ENCODE data around the gene ZNF778.

Gene ZNF778
- total RNA-seq: 13.9 reads per million, percentile 39 among the genes with 10 or more reads in this experiment

DNA sequence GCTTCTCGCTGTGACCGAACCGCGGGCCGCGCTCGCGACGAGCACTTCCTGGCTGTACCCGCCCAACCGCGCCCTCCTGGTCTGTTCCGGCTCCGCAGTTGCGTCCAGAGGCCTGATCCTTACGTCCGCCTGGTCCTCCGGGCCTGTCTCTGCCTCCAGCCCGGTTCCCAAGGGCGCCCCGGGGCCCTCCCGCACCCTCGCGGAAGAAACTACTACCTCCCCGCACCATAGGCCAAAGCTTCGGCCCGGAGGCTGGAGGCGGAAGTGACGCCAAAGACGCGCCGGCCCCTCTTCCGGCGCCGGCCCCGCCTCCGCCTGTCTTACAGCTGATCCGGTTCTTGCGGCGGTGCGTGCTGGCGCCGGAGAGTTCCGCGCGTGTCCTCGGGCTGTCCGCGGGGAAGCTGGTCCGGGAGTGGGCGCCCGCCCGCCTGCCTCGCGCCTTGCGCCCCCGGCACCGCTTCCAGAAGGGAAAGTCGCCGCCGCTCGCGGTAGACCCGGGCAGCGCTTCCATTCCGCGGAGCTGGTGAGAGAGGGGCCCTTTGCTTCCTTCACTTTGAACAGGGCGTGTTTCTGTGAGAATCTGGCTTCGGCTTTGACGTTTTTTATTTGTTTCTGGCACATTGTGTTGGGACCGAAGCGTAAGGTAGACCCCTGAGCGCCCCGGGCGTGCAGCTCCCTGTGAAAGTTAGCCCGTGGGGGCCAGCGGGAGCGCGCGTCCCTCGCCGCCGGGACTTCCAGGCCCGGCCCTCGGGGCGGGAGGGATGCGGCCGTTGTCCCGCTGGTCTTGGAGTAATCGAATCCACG lies at the start of gene ZNF778:
Gene ZNF778, plus strand, starts transcription at position 316 of the 804 bp plus-strand sequence. CDS start 3,425 bp downstream, outside the sequence.
- DNase-seq: peak; percentile 75

DNA sequence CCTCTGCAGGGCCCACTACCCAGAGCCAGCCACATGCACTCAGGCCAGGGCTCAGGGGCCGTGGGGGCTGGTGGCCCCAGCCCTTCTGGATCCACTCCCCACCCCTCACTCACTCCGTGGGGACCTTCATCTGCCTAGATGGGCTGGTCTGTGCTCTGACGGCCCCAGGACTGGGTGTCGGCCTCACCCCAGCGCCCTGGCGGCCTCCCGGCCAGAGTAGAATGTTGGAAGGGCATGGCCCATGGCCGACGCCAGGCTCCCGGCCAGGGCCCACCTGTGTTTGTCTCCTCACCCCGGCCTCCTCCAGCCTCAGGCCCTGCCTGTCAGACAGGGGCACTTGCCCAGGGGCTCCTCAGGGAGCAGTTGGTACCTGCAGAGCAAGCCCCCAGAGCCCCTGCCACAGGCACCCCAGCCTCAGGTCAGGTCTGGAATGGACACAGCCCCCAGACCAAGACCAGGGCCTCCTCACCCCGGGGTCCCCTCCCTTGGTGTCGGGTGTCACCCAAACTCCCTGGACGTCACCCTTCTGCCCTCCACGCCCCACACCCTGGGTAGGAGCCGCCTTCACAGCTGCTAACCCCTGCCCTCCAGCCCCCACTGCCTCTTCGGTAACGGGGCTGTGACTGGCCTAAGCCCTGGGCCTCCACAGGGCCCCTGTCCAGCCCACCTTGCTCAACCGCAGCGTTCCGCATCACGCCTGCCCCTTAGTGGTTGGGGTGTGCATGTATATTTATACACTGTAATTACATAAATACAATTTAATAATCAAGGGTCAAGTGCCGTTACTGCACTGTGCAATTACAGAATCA lies 48.9 kb upstream of the ZNF778 start:
- no peak for DNase-seq

DNA sequence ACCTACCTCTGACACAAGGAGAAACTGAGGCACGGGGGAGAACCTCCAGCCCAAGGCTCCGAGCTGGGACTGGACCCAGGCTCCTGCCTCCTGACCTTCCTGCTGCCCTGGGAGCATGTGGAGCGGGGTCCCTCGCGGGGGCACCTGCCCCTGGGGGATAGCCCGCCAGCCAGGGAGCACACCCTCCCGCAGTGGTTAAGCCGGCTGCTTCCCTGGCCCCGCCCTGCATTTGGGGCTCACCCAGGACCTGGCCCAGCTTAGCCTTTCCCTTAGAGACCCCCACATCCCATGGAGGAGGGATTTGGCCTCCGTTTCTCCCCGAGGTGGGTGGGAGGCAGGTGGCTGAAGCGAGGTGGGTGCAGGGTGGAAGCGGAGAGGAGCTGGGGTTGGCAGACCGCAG lies 47.7 kb upstream of the ZNF778 start:
- no peak for DNase-seq

DNA sequence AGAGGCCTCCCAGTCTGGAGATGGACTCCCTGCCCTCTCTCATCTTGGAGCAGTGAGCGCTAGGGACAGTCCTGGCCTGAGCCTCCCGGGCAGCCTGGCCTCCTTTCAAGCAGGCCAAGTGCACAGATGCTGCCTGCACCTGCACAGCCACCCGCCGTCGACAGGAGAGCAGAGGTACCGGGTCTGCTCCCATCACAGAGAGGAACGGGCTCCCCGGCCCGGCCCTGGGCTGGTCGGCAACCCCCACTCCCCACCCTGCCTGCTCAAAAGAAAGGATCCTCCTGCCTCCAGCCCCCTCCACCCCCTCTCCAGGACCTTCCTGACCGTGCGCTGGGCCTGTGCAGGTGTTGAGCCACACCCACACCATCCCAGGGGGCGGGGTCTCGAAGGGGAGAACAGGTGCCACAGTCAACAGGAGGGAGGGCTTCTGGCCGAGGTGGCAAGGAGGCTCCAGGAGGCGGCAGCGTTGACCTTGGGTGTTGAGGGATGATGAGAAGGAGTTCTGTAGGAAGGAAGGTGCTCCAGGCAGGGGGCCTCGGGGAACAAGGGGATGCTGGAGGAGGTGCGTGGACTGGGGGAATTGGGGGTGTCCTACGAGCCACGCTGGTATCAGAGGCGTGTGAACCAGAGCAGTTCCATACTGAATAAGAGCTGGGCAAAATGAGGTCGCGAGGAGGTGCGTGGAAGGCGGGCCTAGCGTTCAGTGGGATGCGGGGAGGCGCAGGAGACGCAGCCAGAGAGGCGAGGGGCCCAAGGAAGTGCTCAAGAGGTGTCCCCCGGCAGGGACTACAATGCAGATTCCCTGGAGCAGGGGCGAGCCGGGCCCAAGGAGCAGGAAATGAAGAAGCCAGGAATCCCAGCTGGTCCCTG lies 46.9 kb upstream of the ZNF778 start:
- no peak for DNase-seq

DNA sequence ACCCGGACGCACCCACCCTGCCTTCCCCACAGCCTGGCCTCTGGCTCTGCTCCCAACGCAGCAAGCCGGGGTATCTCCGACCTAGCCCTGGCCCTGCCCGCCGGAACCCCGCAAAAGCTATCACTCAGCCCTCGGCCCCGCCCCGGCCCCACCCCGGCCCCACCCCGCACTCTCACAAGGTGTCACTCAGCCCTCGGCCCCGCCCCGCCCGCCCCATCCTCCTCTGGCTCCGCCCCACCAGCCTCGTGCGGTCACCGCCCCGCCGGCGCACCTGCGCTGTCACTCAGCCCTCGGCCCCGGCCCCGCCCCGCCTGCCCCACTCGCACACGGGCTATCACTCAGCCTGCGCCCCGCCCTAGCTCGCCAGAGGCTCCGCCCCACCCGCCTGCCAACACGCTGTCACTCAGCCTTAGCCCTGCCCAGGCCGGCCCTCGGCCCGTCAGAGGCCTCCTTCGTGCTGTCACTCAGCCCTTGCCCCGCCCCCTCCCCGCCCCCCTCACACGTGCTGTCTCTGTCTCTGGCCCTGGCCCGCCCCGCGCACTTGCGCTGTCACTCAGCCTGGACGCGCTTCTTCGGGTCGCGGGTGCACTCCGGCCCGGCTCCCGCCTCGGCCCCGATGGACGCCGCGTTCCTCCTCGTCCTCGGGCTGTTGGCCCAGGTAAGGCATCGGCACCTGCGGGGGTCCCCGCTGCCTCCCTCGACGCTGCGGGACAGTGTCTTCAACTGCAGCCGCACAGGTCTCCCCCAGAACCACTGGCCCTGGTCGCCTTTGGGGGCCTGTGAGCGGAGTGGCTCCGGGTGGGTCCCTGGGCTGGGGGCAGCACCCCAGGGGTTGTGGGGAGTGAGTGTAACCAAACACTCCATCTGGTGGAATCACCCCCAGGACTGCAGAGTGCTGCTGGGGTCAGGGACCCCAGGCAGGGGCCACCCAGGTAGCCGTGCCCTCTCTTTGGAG lies 46.0 kb upstream of the ZNF778 start, which contains the start of gene CDH15:
Gene CDH15, plus strand, starts transcription at position 533 of the 955 bp plus-strand sequence. Its CDS starts 84 bp downstream, at position 617.
- DNase-seq: peak; percentile 88

DNA sequence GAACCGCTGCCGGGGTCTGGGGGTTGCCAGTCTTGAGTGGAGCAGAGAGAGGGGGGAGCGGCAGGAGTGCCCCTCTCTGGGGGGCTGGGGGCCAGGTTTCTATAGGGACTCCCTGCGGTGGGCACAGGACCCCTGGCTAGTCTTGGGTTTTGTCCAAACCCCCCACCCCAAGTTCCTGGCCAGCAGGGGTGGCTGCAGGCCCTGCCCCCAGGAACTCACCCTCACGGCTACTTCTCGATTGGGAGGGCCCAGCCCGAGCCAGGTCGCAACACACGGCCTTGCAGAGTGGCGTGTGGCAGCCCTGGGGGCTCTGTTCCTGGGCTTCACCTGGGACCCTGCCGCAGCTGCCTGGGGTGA lies 45.4 kb upstream of the ZNF778 start:
- no peak for DNase-seq

DNA sequence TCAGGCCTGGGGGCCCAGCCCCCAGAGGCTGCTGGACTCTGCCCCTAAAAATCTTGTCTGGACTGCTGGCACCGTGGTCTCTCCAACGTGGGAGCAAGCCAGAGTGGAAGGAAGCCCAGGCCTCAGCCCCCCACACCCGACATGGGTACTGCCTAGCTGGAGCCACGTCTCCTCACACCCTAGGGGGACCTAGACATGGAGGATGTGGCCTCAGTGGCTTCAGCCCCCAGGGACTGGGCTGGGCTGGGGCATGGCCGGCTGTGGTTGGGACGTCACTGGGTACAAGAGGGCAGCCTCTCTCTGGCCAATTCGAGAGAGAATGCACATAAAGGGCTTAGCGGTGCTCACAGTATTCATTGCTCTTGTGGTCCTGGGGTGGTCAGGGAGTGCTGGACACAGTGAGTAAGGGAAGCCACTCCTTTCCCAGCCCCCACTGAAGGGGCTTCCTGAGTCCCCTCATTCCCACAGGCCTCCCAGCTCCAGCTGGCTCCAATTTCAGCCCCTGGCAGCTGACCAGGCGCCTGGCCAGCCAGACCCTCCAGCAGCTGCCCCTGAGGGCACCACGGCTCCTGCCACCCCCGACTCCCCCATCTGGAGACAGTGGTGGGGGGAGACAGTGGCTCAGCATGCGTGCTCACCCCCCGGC lies 44.9 kb upstream of the ZNF778 start:
- DNase-seq: no peak

DNA sequence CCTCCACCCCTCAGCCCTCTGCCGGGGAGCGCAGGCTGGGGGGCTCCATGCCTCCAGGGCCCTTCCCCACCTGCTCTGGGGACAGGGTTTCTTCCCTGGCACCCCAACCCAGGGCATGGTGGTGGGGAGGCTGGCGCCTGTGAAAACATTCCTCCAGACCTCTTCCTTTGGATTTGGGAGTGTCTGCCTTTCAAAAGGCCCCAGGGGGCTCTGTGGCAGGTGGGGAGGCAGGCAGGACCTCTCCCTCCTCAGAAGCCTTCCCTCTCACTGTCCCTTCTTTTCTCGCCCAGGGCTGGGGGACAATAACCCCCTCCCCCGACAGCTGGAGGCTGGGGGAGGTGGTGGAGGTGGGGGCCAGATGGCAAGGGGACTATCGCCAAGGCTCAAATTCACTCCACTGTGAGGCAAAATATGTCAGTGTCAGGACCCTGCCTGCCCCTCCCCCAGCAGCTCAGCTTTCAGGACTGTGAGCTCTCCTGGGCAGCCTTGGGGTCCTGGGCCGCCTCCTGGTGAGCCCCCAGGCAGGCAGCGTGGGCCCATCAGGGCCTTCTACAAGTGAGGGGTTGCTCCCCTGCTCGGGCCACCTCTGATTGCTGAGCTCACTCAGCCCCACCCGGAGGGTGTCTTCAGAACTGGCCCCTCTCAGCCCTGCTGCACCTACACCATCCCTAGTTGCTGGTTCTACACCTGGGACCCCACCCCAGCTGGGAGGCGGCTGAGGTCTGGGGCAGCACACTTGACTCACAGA lies 44.2 kb upstream of the ZNF778 start:
- DNase-seq: no peak

DNA sequence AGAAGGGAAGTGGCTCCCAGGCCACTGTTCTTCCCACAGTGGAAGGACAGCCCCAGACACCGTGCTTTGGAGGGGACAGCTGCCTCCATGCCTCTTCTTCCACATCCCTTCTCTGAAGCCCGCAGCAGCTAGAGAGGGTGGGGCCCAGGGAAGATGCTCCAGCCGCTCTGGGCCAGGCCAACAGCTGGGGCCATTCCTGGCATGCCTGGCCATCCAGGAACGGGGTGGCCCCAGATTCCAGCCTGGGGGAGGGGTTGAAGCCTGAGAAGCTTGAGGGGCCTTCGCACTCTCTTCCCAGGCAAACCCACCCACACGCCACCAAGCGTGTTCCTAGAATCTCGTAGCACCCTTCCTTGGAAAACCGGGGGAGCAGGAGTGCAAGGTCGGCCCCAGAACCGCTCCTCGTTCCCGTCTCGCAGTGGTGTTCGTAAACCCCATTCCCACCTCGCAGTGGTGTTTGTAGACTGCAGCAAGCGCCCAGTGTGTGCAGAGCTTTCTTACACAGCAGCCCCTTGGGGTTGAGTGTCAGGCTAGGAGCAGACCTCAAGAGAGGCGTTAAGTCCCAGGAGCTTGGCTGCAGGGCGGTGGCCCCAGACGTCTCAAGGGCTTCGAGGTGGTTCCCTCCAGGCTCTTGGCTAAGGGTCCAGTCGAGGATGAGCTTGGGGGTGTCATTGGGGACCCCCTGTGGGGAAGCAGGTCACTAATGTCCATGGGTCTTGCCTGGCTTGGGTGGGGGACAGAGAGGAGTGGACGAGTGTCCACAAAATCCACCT lies 43.3 kb upstream of the ZNF778 start:
- DNase-seq: no peak

DNA sequence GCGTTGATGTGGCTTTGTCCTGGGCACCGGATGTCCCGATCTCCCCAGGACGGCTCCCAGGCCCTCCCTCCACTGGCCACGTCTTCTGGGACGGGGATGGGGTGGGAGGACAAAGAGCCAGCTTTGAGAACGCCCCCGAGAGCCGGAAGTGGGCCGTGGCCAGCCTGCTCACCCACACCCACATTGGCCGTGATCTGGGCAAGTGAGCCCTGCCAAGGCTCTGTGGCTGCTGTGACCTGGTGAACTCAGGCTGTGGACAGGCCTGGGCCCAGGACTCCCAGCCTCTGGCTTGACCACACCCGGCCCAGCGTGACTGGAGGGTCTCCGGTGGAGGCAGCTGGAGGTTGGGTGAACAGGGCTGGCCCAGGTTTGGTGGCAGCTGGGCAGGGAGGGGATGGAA lies 42.6 kb upstream of the ZNF778 start:
- DNase-seq: no peak

DNA sequence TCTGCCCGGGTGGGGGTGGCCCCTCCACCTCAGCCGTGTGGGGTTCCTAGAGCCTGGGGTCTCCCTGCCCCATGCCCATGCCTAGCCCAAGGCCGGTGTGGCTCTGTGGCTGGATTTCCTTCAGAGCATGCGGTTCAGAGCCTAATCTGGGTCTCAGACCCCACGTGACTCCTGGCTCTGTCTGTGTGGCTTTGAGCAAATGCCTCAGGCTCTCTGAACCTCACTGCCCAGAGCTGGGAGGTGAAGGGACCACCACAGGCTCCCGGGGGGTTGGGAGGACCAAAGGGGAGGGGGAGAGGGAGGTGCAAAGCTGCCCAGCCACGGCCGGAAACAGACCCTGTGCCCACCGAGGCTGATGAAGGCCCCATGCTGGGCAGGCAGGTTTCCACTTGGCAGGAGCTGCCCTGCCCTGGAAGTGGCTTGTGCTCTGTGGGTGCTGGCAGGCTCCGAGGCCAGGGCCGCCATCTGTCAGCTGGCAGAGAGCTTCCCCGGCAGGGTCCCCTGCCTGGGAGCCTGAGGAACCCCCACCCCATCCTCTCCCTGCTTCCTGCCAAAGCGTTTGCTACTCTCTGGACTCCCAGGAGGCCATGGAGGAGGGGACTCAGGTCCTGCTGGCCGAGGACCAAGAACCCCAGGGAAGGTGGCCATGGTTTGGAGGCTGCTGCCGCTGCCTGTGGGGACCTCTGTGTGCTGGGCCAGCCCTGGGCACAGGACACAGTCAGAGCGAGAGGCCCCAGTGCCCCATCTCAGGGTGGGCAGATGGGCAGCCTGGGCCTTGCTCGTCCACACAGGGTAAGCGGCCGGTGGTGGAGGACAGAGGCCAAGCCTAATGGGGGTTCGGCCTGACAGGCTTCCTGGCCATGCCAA lies 42.0 kb upstream of the ZNF778 start:
- DNase-seq: no peak

DNA sequence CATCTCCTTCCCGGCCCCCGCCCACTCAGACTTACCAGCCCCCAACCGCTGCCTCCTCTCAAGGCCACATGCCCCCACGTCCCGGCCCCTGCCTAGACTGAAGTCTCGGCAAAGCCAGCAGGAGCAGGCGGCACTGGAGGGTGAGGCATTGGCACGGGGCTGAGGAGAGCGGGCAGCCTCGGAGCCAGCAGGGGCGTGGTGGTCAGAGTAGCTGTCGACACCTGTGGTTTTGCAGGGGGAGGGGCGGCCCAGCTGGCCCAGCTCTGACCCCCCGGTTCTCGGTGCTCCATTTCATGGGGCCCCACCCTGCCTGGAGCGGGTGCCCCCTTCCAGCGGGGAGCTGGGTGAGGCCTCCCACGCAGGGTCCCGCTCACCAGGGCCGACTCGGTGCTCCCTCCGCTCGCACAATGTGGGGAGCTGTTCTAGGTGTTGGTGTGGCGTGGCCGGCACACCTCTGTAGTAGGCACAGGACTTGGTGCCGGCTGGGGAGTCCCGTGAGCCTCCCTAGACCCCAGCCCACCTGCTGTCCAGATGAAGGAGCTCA lies 41.3 kb upstream of the ZNF778 start:
- DNase-seq: no peak

DNA sequence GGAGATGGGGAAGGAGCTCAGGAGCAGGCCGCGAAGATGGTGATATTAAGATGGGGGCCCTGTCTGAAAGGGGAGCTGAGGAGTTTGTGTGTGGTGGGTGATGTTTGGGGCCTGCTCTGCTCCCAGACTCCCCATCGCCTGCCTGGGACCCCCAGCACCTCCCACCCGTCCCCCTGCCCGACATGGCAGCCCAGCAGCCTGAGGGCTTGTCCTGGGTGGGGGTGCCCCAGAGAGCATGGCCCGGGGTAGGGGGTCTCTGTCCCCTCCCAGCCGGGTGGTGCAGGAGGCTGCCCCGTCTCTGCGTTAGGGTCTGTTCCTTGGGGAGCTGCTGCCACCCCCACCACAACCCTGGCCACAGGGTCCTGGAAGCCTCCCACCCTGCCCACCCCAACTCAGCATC lies 40.8 kb upstream of the ZNF778 start:
- DNase-seq: no peak

DNA sequence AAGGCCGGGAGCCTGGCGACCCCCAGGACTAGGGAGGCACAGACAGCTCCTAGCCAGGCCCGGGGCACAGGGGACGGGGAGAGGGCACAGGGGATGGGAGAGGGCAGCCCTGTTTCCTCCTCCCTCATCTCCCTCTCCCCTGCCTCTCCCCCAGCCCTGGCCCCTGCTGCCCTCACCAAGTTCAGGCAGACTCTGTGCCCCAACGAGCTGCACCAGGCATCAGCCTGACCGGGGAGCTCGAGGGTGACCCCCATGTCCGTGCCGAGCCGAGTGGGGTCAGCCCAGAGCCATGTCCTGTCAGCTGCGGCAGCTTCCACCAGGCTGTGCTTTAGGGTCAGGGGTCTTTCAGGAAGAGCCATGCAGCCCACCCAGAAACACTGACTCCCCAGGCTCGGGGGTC lies 40.0 kb upstream of the ZNF778 start:
- no peak for DNase-seq

DNA sequence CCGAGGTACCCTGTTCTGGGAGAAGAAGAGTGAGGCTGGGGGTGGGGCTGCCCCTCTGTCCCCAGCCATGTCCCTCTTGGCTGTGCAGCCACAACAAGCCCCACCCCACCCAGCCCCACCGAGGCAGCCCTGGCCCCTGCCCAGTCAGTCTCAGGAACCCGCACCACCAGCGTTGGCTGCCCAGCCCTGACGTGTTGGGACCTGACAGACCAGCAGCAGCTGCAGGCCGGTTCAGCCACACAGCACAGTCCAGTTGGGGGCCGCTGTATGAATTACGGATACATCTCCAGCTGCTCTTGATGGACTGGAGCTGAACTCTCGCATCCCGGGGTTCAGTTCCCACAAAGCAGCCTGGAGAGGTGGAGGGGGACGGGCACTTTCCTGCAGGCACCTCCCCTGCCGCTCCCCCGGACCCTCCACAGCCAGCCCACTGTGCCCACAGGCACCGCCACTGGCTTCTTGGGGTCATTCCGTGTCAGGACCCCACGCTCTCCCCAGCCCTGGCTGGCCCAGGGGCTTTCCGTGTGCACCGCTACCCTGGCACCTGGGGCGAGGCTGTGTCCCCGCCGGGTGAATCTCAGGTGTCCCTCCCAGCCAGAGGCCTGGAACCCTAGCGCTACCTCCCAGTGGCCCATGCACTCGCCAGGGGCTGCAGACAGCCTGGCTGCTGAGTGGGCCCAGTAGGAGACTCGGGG lies 38.9 kb upstream of the ZNF778 start:
- DNase-seq: no peak

DNA sequence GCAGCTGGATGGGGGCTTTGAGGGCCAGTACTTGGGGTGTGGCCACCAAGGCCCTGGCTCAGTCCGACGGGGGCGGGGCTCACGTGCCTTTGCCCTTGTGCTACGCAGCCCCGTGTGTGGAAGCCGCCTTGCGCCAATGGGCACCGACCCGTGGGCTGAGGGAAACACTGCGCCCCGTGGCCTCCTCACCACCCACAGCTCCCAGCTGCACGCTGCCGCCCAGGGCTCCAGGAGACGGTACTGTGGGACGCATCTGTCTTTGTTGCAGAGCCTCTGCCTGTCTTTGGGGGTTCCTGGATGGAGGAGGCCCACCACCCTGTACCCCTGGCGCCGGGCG lies 38.4 kb upstream of the ZNF778 start:
- DNase-seq: no peak

DNA sequence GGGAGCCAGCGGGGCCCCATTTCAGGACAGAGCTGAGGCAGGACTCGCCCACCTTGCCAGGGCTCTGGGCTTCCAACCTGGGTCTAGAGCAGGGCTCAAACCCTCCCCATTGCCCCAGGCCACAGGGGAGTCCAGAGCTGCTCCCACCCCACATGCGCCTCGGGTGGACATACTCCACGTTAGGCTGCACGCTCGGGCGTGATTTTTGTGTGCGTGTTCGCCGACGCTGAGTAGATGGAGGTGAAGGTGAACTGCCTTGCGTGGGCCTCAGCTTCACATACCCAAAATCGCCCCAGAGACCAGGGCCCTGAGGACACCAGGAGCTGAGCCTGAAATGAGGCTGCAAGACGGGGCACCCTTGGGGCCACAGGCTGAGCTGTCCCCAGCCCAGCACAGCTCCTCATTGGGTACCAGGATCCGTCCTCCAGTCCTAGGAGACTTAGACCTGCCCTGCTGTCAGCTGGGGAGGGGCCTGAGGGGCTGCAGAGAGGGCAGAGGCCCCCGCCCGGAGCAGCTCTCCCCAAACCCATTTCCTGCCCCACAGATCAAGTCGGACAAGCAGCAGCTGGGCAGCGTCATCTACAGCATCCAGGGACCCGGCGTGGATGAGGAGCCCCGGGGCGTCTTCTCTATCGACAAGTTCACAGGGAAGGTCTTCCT lies 37.7 kb upstream of the ZNF778 start:
- DNase-seq: no peak
